Panc1 (cell line): ENCODE measurements around the gene LDB2.

Source experiments
- CTCF ChIP-seq: fragments of 450-650 bp; IDR thresholded peaks from 2 replicates; pipeline ENCODE4 v1.5.1; 2017; ENCODE audit warnings: mild to moderate bottlenecking
- POLR2AphosphoS5 ChIP-seq: IDR thresholded peaks from 2 replicates; pipeline ENCODE4 v1.6.1; 2012; ENCODE audit warnings: mild to moderate bottlenecking, low read depth, low read length, moderate library complexity

GRCh38 chr4:16636912-16637630 is 261.4 kb downstream of the LDB2 start:
- no peak for TF ChIP-seq CTCF
- TF ChIP-seq POLR2AphosphoS5 = no peak
